ENCODE results near the gene GSN.

The GSN gene

DNA sequence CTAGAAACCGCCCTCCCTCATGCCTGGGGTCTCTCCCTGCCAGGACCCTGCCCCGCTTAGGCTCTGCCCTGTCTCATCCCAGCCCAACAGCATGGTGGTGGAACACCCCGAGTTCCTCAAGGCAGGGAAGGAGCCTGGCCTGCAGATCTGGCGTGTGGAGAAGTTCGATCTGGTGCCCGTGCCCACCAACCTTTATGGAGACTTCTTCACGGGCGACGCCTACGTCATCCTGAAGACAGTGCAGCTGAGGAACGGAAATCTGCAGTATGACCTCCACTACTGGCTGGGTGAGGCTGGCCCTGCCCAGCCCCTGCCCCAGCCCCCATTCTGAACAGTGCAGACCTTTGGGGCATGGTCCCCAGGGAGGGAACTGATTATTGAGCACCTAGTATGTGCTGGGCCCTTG, 33.9 kb downstream of the GSN start:
- no peak overlapping the region for H3K4me3 ChIP-seq (ENCODE audit: low read depth, low read length)
- TF ChIP-seq, protein P1, sequence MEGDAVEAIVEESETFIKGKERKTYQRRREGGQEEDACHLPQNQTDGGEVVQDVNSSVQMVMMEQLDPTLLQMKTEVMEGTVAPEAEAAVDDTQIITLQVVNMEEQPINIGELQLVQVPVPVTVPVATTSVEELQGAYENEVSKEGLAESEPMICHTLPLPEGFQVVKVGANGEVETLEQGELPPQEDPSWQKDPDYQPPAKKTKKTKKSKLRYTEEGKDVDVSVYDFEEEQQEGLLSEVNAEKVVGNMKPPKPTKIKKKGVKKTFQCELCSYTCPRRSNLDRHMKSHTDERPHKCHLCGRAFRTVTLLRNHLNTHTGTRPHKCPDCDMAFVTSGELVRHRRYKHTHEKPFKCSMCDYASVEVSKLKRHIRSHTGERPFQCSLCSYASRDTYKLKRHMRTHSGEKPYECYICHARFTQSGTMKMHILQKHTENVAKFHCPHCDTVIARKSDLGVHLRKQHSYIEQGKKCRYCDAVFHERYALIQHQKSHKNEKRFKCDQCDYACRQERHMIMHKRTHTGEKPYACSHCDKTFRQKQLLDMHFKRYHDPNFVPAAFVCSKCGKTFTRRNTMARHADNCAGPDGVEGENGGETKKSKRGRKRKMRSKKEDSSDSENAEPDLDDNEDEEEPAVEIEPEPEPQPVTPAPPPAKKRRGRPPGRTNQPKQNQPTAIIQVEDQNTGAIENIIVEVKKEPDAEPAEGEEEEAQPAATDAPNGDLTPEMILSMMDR (IDR thresholded peaks at IDR 0.05; ENCODE audit: borderline replicate concordance, insufficient read depth, low read depth, low read length) = no peak

DNA sequence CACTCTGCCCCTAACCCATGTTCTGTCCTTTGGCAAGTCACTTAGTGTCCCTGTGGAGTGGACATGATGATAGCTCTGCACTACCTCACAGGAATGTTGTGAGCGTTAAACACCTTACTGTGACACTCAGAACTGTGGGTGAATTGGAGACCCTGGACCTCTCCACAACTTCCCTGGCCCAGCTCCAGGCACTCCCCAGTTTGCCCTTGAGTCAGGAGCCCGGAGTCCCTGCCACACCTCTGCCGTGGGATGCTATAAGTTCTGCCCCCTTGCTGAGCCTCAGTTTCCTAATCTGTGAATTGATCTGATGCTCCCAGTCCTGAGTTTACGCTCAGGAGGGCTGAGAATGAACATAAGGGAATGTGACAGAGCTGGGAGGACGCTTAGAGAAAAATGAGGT, 34.4 kb downstream of the GSN start:
- H3K4me3 ChIP-seq (ENCODE audit: low read depth, low read length) = no peak overlapping the region
- TF ChIP-seq, protein P1 (IDR thresholded peaks at IDR 0.05; ENCODE audit: borderline replicate concordance, insufficient read depth, low read depth, low read length) = no peak

DNA sequence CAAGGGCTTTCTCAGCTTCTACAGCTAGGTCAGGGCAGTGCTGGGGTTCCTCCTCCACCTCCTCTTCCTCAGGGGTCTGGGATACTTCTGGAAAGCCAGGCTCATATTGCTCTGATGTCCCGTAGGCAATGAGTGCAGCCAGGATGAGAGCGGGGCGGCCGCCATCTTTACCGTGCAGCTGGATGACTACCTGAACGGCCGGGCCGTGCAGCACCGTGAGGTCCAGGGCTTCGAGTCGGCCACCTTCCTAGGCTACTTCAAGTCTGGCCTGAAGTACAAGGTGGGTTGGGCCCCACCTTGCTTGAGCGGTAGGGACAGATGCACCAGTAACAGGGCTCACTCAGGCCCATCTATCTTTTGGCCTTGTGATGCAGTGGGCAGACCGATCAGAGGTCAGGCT, 34.8 kb downstream of the GSN start:
- H3K4me3 ChIP-seq (ENCODE audit: low read depth, low read length) = no peak overlapping the region
- TF ChIP-seq, protein P1 (IDR thresholded peaks at IDR 0.05; ENCODE audit: borderline replicate concordance, insufficient read depth, low read depth, low read length) = no peak

DNA sequence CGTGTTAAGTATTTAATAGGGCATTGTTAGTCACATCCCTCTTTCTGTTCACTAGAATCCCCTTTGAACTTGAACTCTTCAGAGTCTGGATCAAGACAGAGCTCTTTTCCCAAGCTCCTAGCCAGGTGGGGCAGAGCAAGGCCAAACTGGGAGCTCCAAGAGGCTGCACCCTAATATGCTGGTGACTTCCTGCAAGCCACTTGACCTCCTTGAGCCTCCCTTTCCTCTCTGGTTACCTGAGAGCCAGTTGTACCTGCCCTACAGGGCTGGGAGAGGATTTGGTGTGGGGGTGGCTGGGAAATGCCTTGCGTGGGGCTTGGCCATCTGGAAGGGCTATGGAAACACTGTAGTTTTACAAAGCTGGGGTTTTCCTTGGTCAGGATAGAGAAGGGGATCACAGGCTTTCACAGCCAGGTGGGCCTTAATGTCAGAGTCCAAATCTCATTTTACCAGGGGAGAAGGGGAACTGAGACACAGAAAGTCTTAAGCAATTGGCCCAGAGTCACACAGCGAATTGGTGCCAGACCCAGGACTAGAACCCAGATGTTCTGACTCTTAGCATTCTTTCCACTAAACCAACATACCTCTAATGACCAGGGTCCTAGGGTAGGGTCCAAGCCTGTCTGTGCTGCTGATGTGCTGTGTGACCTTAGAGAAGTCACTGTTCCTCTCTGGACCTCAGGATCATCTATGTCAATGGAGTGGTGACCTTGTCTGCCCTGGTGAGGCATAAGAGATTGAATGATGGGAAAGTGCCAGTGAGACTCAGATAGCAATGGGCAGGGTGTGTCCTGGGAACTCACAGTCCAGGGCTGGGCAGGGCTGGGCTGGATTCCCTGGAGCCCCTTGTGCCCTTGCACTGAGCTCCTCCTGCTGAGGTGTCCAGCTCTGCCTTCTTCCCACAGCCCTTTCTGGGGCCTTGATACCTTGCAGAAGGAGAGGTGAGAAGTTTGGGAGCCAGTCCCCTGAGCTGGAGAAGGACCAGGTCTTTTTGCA, 35.8 kb downstream of the GSN start:
- H3K4me3 ChIP-seq (ENCODE audit: low read depth, low read length) = no peak overlapping the region
- TF ChIP-seq, protein P1 (IDR thresholded peaks at IDR 0.05; ENCODE audit: borderline replicate concordance, insufficient read depth, low read depth, low read length) = no peak

DNA sequence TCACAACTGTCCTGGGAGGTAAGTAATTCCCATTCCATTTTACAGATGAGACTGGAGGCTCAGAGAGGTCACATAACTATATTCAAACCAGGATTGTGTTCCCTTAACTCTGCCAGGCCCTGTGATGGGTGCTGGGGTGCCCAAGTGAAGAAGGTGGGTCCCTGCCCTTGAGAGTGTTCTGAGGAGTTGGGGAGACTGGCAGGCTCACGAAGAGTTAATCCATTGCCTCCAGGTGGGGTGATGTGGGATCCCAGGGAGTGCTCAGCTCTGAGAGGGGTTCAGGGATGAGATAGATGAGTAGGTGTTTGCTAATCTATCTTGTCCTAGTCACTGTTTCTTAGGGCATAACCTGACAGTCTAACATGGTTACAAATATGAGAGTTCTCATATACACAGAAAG, 36.7 kb downstream of the GSN start:
- TF ChIP-seq, protein P1 (IDR thresholded peaks at IDR 0.05; ENCODE audit: borderline replicate concordance, insufficient read depth, low read depth, low read length) = no peak
- no peak overlapping the region for H3K4me3 ChIP-seq (ENCODE audit: low read depth, low read length)

DNA sequence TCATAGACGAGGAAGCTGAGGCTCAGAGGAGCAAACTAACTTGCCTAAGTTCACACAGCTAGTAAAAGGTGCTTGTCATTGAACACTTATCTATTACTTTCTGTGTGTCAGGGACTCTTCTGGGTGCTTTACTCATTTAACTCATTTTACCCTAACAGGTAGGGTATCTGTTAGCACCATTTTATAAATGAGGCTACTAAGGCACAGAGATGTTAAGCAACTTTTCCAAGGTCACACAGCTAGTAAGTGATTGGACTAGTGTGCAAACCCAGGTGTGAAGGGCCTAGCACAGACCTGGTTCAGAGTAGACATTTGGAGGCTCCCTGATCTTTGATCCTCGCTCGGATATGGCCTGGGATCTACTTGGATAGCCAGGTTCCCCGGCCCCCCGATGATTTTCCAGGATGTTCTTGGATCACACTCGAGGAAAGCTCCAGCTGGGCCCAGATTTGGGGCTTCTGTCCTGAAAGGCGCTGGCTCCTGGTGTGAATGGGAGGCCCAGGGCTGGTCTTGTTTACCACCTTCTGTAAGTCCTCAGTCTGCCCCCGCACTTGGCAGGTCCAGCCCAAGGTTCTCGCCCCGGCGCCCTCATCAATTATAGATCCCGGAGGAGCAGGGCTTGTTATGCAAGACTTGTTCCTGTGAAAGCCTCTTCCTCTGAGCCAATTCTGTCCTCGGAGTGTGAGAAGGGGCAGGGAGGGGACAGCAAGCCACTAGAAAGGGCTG, 37.5 kb downstream of the GSN start:
- TF ChIP-seq, protein P1 (IDR thresholded peaks at IDR 0.05; ENCODE audit: borderline replicate concordance, insufficient read depth, low read depth, low read length) = no peak
- no peak overlapping the region for H3K4me3 ChIP-seq (ENCODE audit: low read depth, low read length)
